ENCODE measurements around the gene GRB10. TPM values are rescaled to one million over a fixed set of nuclear protein-coding genes. Genes with fewer than 3 reads are reported as not detected.

Gene GRB10
- total and polyA plus RNA-seq, 3 experiments from 2014 or later: 0.20 to 0.49 (median 0.20) TPM

- Histone ChIP-seq H3K27me3 (ENCODE audit: insufficient read depth, low read length, poor library complexity, severe bottlenecking) (no peaks in the 10 kb centered on the region), H3K36me3 (ENCODE audit: insufficient read depth, low read length) (no peaks in the 10 kb centered on the region), H3K4me3 (ENCODE audit: low read length) (no peak overlapping the region), H3K4me1 (ENCODE audit: insufficient read depth, low read length) (no peaks in the 10 kb centered on the region), H3K27ac (ENCODE audit: low read depth, low read length) (no peak overlapping the region), H3K9me3 (ENCODE audit: low read length) (no peaks in the 10 kb centered on the region)
- peak overlapping the region in 2 of 8 donors; percentile 58 to 75 for H3K27ac Mint-ChIP-seq
- H3K9me3 Mint-ChIP-seq: no peaks in the 10 kb centered on the region
- peaks cover 10 to 23% (median 20%) of the 10 kb centered on the region in 3 donors for H3K4me1 Mint-ChIP-seq
- ChIA-PET POLR2A (no interaction called here), CTCF (interaction anchor here (1.7 kb wide), 1 partner anchor 33 kb away, joined by 4 read pairs; no protein-coding TSS in a partner anchor)
- H3K4me3 Mint-ChIP-seq: no peak overlapping the region
- peaks cover 0 to 2% of the 10 kb centered on the region in 2 donors for H3K27me3 Mint-ChIP-seq
- no peak for DNase-seq
- peaks cover 0 to 1% (median 0%) of the 10 kb centered on the region in 3 donors for H3K36me3 Mint-ChIP-seq
Observed at GRCh38 chr7:50598460-50599343, 184.0 kb downstream of the GRB10 start.

GRCh38 chr7:50596484-50596883 lies 186.2 kb downstream of the GRB10 start:
- Mint-ChIP-seq H3K4me1 (peaks cover 10 to 23% (median 21%) of the 10 kb centered on the region in 3 donors), H3K27me3 (peaks cover 2 to 12% of the 10 kb centered on the region in 2 donors), H3K4me3 (no peak overlapping the region), H3K27ac (no peak overlapping the region), H3K9me3 (no peaks in the 10 kb centered on the region), H3K36me3 (no peaks in the 10 kb centered on the region)
- H3K27me3 ChIP-seq (ENCODE audit: insufficient read depth, low read length, poor library complexity, severe bottlenecking): no peaks in the 10 kb centered on the region
- DNase-seq: no peak
- H3K9me3 ChIP-seq (ENCODE audit: low read length): no peaks in the 10 kb centered on the region
- H3K4me1 ChIP-seq (ENCODE audit: insufficient read depth, low read length): no peaks in the 10 kb centered on the region
- ChIA-PET POLR2A (no interaction called here), CTCF (interaction anchor here (1.3 to 1.5 kb wide), 2 partner anchors 9 to 37 kb away, joined by 3 to 9 read pairs; no protein-coding TSS in a partner anchor)
- H3K27ac ChIP-seq (ENCODE audit: low read depth, low read length): no peak overlapping the region
- H3K4me3 ChIP-seq (ENCODE audit: low read length): no peak overlapping the region
- no peaks in the 10 kb centered on the region for H3K36me3 ChIP-seq (ENCODE audit: insufficient read depth, low read length)

- no peak overlapping the region for H3K27ac Mint-ChIP-seq
- Histone ChIP-seq H3K27ac (ENCODE audit: low read depth, low read length) (no peak overlapping the region), H3K36me3 (ENCODE audit: insufficient read depth, low read length) (no peaks in the 10 kb centered on the region), H3K4me1 (ENCODE audit: insufficient read depth, low read length) (no peaks in the 10 kb centered on the region), H3K4me3 (ENCODE audit: low read length) (no peak overlapping the region), H3K27me3 (ENCODE audit: insufficient read depth, low read length, poor library complexity, severe bottlenecking) (no peaks in the 10 kb centered on the region), H3K9me3 (ENCODE audit: low read length) (no peaks in the 10 kb centered on the region)
- peaks cover 2 to 21% of the 10 kb centered on the region in 2 donors for H3K27me3 Mint-ChIP-seq
- CTCF ChIA-PET: interaction anchor here (1.2 to 2.2 kb wide), 5 partner anchors 8 to 77 kb away, joined by 3 to 12 read pairs (median 3); no protein-coding TSS in a partner anchor
- H3K4me3 Mint-ChIP-seq: peak overlapping the region in 1 of 7 donors; percentile 32
- peak in 1 of 5 donors; percentile 7 for DNase-seq
- POLR2A ChIA-PET: no interaction called here
- no peaks in the 10 kb centered on the region for H3K9me3 Mint-ChIP-seq
- no peaks in the 10 kb centered on the region for H3K36me3 Mint-ChIP-seq
- H3K4me1 Mint-ChIP-seq: peaks cover 10 to 23% (median 21%) of the 10 kb centered on the region in 3 donors
Observed at GRCh38 chr7:50595491-50596102, 187.1 kb downstream of the GRB10 start.

- POLR2A ChIA-PET: no interaction called here
- Histone ChIP-seq H3K4me1 (ENCODE audit: insufficient read depth, low read length) (no peaks in the 10 kb centered on the region), H3K27me3 (ENCODE audit: insufficient read depth, low read length, poor library complexity, severe bottlenecking) (no peaks in the 10 kb centered on the region), H3K4me3 (ENCODE audit: low read length) (no peak overlapping the region), H3K36me3 (ENCODE audit: insufficient read depth, low read length) (no peaks in the 10 kb centered on the region), H3K9me3 (ENCODE audit: low read length) (no peaks in the 10 kb centered on the region), H3K27ac (ENCODE audit: low read depth, low read length) (no peak overlapping the region)
- no peaks in the 10 kb centered on the region for H3K36me3 Mint-ChIP-seq
- H3K9me3 Mint-ChIP-seq: no peaks in the 10 kb centered on the region
- H3K27me3 Mint-ChIP-seq: peaks cover 4 to 28% of the 10 kb centered on the region in 2 donors
- DNase-seq: no peak
- H3K4me1 Mint-ChIP-seq: peaks cover 10 to 23% (median 21%) of the 10 kb centered on the region in 3 donors
- CTCF ChIA-PET: interaction anchor here (0.8 to 2.2 kb wide), 6 partner anchors 13 to 78 kb away, joined by 3 to 12 read pairs (median 4); no protein-coding TSS in a partner anchor
- peak overlapping the region in 1 of 7 donors; percentile 59 for H3K4me3 Mint-ChIP-seq
- peak overlapping the region in 1 of 8 donors; percentile 54 for H3K27ac Mint-ChIP-seq
Observed at GRCh38 chr7:50594734-50595485, 187.8 kb downstream of the GRB10 start.

DNA sequence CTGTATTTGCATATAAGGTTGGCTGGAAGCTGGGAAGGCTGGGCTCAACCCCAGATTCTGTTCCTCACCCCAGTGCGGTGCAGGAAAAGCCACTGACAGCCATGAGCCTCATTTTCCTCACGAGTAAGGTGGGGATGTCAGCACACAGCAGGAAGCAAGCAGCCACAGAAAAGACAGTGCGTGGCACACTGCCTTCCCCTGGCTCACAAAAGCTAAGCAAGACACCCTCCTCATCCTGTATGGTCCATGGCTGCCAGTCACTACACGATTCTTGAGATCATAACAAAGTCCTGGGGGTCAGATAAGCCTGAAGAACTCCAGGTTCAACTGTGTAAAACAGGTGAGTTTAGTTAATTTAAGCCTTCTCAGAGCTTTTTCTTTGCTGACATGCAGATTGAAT lies 188.6 kb downstream of the GRB10 start:
- H3K9me3 Mint-ChIP-seq: no peaks in the 10 kb centered on the region
- POLR2A ChIA-PET: no interaction called here
- DNase-seq: no peak
- peak overlapping the region in 1 of 8 donors; percentile 30 for H3K27ac Mint-ChIP-seq
- CTCF ChIA-PET: interaction anchor here (0.8 to 2.2 kb wide), 4 partner anchors 16 to 126 kb away, joined by 3 to 12 read pairs (median 4); no protein-coding TSS in a partner anchor
- Histone ChIP-seq H3K4me1 (ENCODE audit: insufficient read depth, low read length) (no peaks in the 10 kb centered on the region), H3K27me3 (ENCODE audit: insufficient read depth, low read length, poor library complexity, severe bottlenecking) (no peaks in the 10 kb centered on the region), H3K4me3 (ENCODE audit: low read length) (no peak overlapping the region), H3K27ac (ENCODE audit: low read depth, low read length) (no peak overlapping the region), H3K9me3 (ENCODE audit: low read length) (no peaks in the 10 kb centered on the region), H3K36me3 (ENCODE audit: insufficient read depth, low read length) (no peaks in the 10 kb centered on the region)
- H3K4me3 Mint-ChIP-seq: no peak overlapping the region
- no peaks in the 10 kb centered on the region for H3K36me3 Mint-ChIP-seq
- H3K4me1 Mint-ChIP-seq: peaks cover 10 to 23% (median 21%) of the 10 kb centered on the region in 3 donors
- H3K27me3 Mint-ChIP-seq: peaks cover 4 to 35% of the 10 kb centered on the region in 2 donors

DNA sequence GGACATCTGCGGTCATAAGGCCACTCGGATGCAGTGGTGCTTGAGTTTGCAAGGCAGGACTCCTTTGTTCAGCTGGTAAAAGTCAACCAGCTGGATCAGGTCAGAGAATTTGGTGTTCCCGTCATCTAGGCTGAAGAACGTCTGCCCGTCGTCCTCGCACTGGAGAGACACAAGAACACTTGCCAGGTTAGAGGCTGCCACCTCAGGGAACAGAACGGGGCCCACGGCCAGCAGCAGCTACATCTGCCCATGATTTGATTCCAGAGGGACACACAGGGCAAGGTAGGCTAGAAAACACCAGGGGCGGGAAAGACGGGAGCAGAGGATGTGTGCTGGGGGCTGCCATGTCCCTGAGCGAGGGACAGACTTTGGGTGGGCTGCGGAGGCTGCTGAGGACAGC lies 189.8 kb downstream of the GRB10 start:
- Mint-ChIP-seq H3K36me3 (peaks cover 0 to 2% (median 0%) of the 10 kb centered on the region in 3 donors), H3K27ac (no peak overlapping the region), H3K4me1 (peaks cover 8 to 21% (median 18%) of the 10 kb centered on the region in 3 donors), H3K4me3 (no peak overlapping the region), H3K27me3 (peaks cover 8 to 39% of the 10 kb centered on the region in 2 donors), H3K9me3 (no peaks in the 10 kb centered on the region)
- H3K9me3 ChIP-seq (ENCODE audit: low read length): no peaks in the 10 kb centered on the region
- DNase-seq: no peak
- H3K27me3 ChIP-seq (ENCODE audit: insufficient read depth, low read length, poor library complexity, severe bottlenecking): no peaks in the 10 kb centered on the region
- no peaks in the 10 kb centered on the region for H3K36me3 ChIP-seq (ENCODE audit: insufficient read depth, low read length)
- ChIA-PET CTCF (interaction anchor here (0.8 kb wide), 1 partner anchor 41 kb away, joined by 3 read pairs; no protein-coding TSS in a partner anchor), POLR2A (no interaction called here)
- H3K27ac ChIP-seq (ENCODE audit: low read depth, low read length): no peak overlapping the region
- no peaks in the 10 kb centered on the region for H3K4me1 ChIP-seq (ENCODE audit: insufficient read depth, low read length)
- no peak overlapping the region for H3K4me3 ChIP-seq (ENCODE audit: low read length)

- peak overlapping the region in 1 of 8 donors; percentile 25 for H3K27ac Mint-ChIP-seq
Observed at GRCh38 chr7:50591480-50592438, 190.9 kb downstream of the GRB10 start.

More at GRCh38 chr7:50591480-50592438, 190.9 kb downstream of the GRB10 start:
- no peak overlapping the region for H3K27ac ChIP-seq (ENCODE audit: low read depth, low read length)
- H3K4me3 ChIP-seq (ENCODE audit: low read length): no peak overlapping the region
- H3K4me1 Mint-ChIP-seq: peaks cover 8 to 21% (median 18%) of the 10 kb centered on the region in 3 donors
- ChIA-PET POLR2A (no interaction called here), CTCF (no interaction called here)
- no peaks in the 10 kb centered on the region for H3K9me3 ChIP-seq (ENCODE audit: low read length)
- H3K27me3 ChIP-seq (ENCODE audit: insufficient read depth, low read length, poor library complexity, severe bottlenecking): no peaks in the 10 kb centered on the region
- H3K36me3 ChIP-seq (ENCODE audit: insufficient read depth, low read length): no peaks in the 10 kb centered on the region
- no peaks in the 10 kb centered on the region for H3K9me3 Mint-ChIP-seq
- no peak for DNase-seq
- H3K4me3 Mint-ChIP-seq: no peak overlapping the region
- H3K27me3 Mint-ChIP-seq: peaks cover 8 to 45% of the 10 kb centered on the region in 2 donors
- H3K4me1 ChIP-seq (ENCODE audit: insufficient read depth, low read length): no peaks in the 10 kb centered on the region
- H3K36me3 Mint-ChIP-seq: peaks cover 0 to 7% (median 0%) of the 10 kb centered on the region in 3 donors

All from CD8-positive, alpha-beta memory T cell (primary cell).